ENCODE measurements around the gene DMD. TPM values are rescaled to one million over a fixed set of nuclear protein-coding genes. Genes with fewer than 3 reads are reported as not detected.

Gene DMD
- total and polyA plus RNA-seq, 12 donors, result 28.5 to 228 (median 168) TPM

- no peak for ATAC-seq
- peaks cover 0 to 6% (median 0%) of the 10 kb centered on the region in 11 donors for H3K9me3 ChIP-seq
- H3K36me3 ChIP-seq, result no peaks in the 10 kb centered on the region
- no peak overlapping the region for H3K4me3 ChIP-seq
- H3K27me3 ChIP-seq, result no peaks in the 10 kb centered on the region
- intact Hi-C loops (cut with DNase I), result no loop called here
- WGBS, 2 donors, result 98 to 99% methylated on average over 22 of the region's 22 CpGs
- no peak for TF ChIP-seq CTCF (IDR thresholded peaks at IDR 0.05)
- peaks cover 0 to 7% (median 0%) of the 10 kb centered on the region in 9 donors for H3K4me1 ChIP-seq
- no peak overlapping the region for H3K27ac ChIP-seq
- no peak for DNase-seq
These were observed 170.2 kb downstream of the DMD start for GRCh38 chrX:33041141-33041540.

DNA sequence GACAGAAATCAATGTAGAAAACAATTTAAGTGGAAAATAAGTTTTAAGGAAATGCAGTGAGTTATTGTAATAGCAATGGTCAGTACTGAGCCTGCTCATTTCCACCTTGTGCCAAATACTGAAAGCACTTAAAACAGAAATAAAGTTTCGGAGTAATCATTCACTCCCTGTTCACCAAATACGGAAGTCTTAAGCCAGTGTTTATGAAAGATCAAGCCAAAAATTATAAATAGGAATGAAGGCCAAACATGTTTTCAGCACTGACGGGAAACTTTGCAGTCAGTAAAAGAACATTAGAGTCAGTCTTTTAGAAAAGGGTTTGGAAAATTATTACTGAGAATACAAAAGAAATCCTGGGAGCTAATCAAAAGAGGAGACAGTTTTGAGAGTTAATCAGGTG, 178.6 kb downstream of the DMD start:
- peak overlapping the region in 4 of 10 donors; percentile 22 to 44 (median 35) for H3K27ac ChIP-seq
- TF ChIP-seq CTCF (IDR thresholded peaks at IDR 0.05), result no peak
- ATAC-seq (no peak), DNase-seq (no peak)
- H3K9me3 ChIP-seq, result no peaks in the 10 kb centered on the region
- intact Hi-C loops (cut with DNase I), result no loop called here
- no peak overlapping the region for H3K4me3 ChIP-seq
- 25 to 26% methylated on average over 3 of the region's 3 CpGs for WGBS, 2 donors
- H3K36me3 ChIP-seq, result no peaks in the 10 kb centered on the region
- H3K27me3 ChIP-seq, result no peaks in the 10 kb centered on the region
- H3K4me1 ChIP-seq, result peaks cover 0 to 15% (median 0%) of the 10 kb centered on the region in 9 donors

DNA sequence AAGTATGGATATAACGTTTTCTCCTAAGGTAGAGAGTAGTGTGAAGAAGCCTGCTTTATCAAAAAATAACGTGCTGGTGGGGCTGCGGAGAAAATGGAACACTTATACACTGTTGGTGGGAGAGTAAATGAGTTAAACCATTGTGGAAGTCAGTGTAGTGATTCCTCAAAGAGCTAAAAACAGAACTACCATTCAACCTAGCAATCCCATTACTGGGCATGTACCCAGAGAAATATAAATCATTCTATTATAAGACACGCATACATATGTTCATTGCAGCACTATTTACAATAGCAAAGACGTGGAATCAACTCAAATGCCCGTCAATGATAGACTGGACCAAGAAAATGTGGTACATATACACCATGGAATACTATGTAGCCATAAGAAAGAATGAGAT, 196.4 kb downstream of the DMD start:
- H3K27ac ChIP-seq, result no peak overlapping the region
- 77 to 80% methylated on average over 6 of the region's 6 CpGs for WGBS, 2 donors
- no peak for TF ChIP-seq CTCF (IDR thresholded peaks at IDR 0.05)
- H3K9me3 ChIP-seq, result no peaks in the 10 kb centered on the region
- intact Hi-C loops (cut with DNase I), result no loop called here
- no peaks in the 10 kb centered on the region for H3K36me3 ChIP-seq
- ATAC-seq (no peak), DNase-seq (no peak)
- H3K27me3 ChIP-seq, result no peaks in the 10 kb centered on the region
- no peak overlapping the region for H3K4me3 ChIP-seq
- no peaks in the 10 kb centered on the region for H3K4me1 ChIP-seq

GRCh38 chrX:33014086-33014485, 197.3 kb downstream of the DMD start:
- intact Hi-C loops (cut with DNase I), result no loop called here
- 85 to 86% methylated on average over 3 of the region's 3 CpGs for WGBS, 2 donors
- no peak overlapping the region for H3K27ac ChIP-seq
- H3K4me3 ChIP-seq, result no peak overlapping the region
- DNase-seq (no peak), ATAC-seq (no peak)
- no peak for TF ChIP-seq CTCF (IDR thresholded peaks at IDR 0.05)
- H3K36me3 ChIP-seq, result no peaks in the 10 kb centered on the region
- no peaks in the 10 kb centered on the region for H3K9me3 ChIP-seq
- no peaks in the 10 kb centered on the region for H3K4me1 ChIP-seq
- no peaks in the 10 kb centered on the region for H3K27me3 ChIP-seq

DNA sequence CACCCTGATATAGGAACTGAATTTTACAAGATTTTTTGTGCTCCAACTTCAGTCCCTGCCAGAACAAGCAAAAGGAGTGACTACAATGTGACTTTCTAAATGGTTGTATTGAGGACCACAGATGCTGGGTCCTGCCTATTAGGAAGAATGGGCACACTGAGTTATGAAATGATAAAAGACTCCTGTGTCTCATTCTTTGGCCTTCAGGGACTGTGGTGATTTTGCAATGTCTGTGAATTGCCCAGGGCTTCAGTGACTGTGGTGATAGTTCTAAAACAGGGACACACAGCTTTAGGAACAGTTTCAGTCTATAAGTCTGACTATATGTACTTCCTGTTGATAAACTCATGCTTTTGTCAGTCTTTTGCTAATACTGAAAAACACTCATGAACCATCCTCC, 210.2 kb downstream of the DMD start:
- no peak for ATAC-seq
- Histone ChIP-seq H3K9me3 (no peaks in the 10 kb centered on the region), H3K4me3 (no peak overlapping the region), H3K27me3 (no peaks in the 10 kb centered on the region), H3K27ac (no peak overlapping the region), H3K36me3 (no peaks in the 10 kb centered on the region), H3K4me1 (no peaks in the 10 kb centered on the region)
- intact Hi-C loops (cut with DNase I), result no loop called here
- DNase-seq, result no peak
- no peak for TF ChIP-seq CTCF (IDR thresholded peaks at IDR 0.05)
